ENCODE results near the gene PIK3C3.

The PIK3C3 gene

DNA sequence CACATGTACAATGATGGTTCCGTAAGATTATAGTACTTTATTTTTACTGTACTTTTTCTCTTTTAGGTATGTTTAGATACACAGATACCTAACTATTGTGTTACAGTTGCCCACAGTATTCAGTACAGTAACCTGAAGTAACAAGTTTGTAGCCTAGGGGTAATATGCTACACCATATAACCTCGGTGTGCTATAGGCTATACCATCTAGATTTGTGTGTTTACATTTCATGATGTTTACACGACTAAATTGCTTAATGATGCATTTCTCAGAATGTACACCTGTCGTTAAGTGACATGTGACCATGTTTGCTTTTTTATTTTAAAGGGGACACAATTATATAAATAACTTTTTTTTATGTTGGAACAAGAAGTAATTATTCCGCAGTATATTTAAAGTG, 34.5 kb downstream of the PIK3C3 start:
- peaks cover 2% of the 10 kb centered on the region for H3K36me3 ChIP-seq (ENCODE audit: control insufficient read depth, insufficient read depth, low read length)
- H3K4me3 ChIP-seq (replicated peaks; ENCODE audit: low read depth, low read length), result no peak overlapping the region
- no peaks in the 10 kb centered on the region for H3K27me3 ChIP-seq (replicated peaks; ENCODE audit: control insufficient read depth, insufficient read depth, low read length)
- no peak for DNase-seq (ENCODE audit: extremely low read depth, insufficient read length)
- no peak for TF ChIP-seq CTCF (IDR thresholded peaks at IDR 0.05; ENCODE audit: insufficient read depth, low read length, poor library complexity, severe bottlenecking)

GRCh38 chr18:41992066-41992465, 37.0 kb downstream of the PIK3C3 start:
- TF ChIP-seq CTCF (IDR thresholded peaks at IDR 0.05; ENCODE audit: insufficient read depth, low read length, poor library complexity, severe bottlenecking), result no peak
- DNase-seq (ENCODE audit: extremely low read depth, insufficient read length), result peak; percentile 18
- Histone ChIP-seq H3K27me3 (replicated peaks; ENCODE audit: control insufficient read depth, insufficient read depth, low read length) (no peaks in the 10 kb centered on the region), H3K36me3 (ENCODE audit: control insufficient read depth, insufficient read depth, low read length) (no peaks in the 10 kb centered on the region; the same call in 1 of the 2 replicates), H3K4me3 (replicated peaks; ENCODE audit: low read depth, low read length) (no peak overlapping the region)

DNA sequence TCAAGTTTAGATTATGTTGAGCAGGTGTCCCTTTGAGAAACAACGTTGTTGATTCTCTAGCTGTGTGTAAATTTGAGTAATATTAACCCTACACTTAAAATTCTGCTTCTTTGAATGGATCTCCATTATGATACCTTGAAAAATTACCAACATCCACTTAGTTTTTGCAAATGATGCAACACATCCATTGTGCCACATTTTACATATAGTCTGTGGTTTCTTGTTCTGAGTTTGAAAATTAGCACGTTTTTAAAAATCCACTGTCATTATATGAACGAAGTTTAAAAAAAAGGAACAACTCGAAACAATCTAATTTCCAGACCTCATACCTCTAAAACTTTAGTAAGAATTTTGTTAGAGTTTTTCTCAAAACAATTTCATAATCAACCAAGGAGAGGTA, 37.7 kb downstream of the PIK3C3 start:
- no peaks in the 10 kb centered on the region; the same call in 1 of the 2 replicates for H3K36me3 ChIP-seq (ENCODE audit: control insufficient read depth, insufficient read depth, low read length)
- H3K4me3 ChIP-seq (replicated peaks; ENCODE audit: low read depth, low read length), result no peak overlapping the region
- TF ChIP-seq CTCF (IDR thresholded peaks at IDR 0.05; ENCODE audit: insufficient read depth, low read length, poor library complexity, severe bottlenecking), result no peak
- H3K27me3 ChIP-seq (replicated peaks; ENCODE audit: control insufficient read depth, insufficient read depth, low read length), result no peaks in the 10 kb centered on the region
- DNase-seq (ENCODE audit: extremely low read depth, insufficient read length), result no peak

GRCh38 chr18:41993151-41993550, 38.1 kb downstream of the PIK3C3 start:
- no peaks in the 10 kb centered on the region; the same call in 1 of the 2 replicates for H3K36me3 ChIP-seq (ENCODE audit: control insufficient read depth, insufficient read depth, low read length)
- H3K4me3 ChIP-seq (replicated peaks; ENCODE audit: low read depth, low read length), result no peak overlapping the region
- no peak for TF ChIP-seq CTCF (IDR thresholded peaks at IDR 0.05; ENCODE audit: insufficient read depth, low read length, poor library complexity, severe bottlenecking)
- H3K27me3 ChIP-seq (replicated peaks; ENCODE audit: control insufficient read depth, insufficient read depth, low read length), result no peaks in the 10 kb centered on the region
- no peak for DNase-seq (ENCODE audit: extremely low read depth, insufficient read length)

DNA sequence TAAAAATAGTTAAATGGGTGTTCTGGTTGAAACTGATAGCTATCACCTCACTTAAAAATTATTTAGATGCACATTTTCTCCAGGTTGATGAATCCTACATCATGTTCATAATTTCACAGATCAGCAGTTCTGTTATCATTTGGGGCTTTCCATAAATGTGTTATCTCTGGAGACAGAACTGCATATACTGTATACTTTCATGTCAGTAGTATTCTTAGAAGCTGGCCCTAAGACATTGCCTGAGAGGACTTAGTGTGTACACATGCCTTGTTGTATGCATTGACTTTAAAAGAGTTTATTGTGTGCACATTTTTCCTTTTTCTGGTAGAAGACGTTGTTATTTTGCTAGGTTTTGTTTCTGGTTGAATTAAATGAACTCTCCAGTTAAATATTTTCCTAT, 41.0 kb downstream of the PIK3C3 start:
- Histone ChIP-seq H3K4me3 (replicated peaks; ENCODE audit: low read depth, low read length) (no peak overlapping the region), H3K36me3 (ENCODE audit: control insufficient read depth, insufficient read depth, low read length) (no peaks in the 10 kb centered on the region; the same call in none of the 2 replicates), H3K27me3 (replicated peaks; ENCODE audit: control insufficient read depth, insufficient read depth, low read length) (no peaks in the 10 kb centered on the region)
- no peak for TF ChIP-seq CTCF (IDR thresholded peaks at IDR 0.05; ENCODE audit: insufficient read depth, low read length, poor library complexity, severe bottlenecking)
- DNase-seq (ENCODE audit: extremely low read depth, insufficient read length), result no peak

- Histone ChIP-seq H3K36me3 (ENCODE audit: control insufficient read depth, insufficient read depth, low read length) (no peaks in the 10 kb centered on the region; the same call in 1 of the 2 replicates), H3K4me3 (replicated peaks; ENCODE audit: low read depth, low read length) (no peak overlapping the region), H3K27me3 (replicated peaks; ENCODE audit: control insufficient read depth, insufficient read depth, low read length) (no peaks in the 10 kb centered on the region)
- DNase-seq (ENCODE audit: extremely low read depth, insufficient read length), result no peak
- TF ChIP-seq CTCF (IDR thresholded peaks at IDR 0.05; ENCODE audit: insufficient read depth, low read length, poor library complexity, severe bottlenecking), result no peak
Measured at GRCh38 chr18:41999751-42000150, 44.7 kb downstream of the PIK3C3 start.

Measured in GM06990 (cell line).